Progenitor cell of endocrine pancreas (in vitro differentiated cells): ENCODE measurements around the gene BLACAT1. TPM values are rescaled to one million over a fixed set of nuclear protein-coding genes. Genes with fewer than 3 reads are reported as not detected.
"Not testable (repeated sequence)": the region's sequence is repeated elsewhere in the genome, so short reads cannot be mapped to it uniquely, and the experiment has no call there.

Source experiments
- DNase-seq: peaks from one replicate; pipeline ENCODE4 v3.0.0; 2021; ENCODE audit warnings: low spot score; ENCODE audit not compliant: unreplicated experiment
- H3K27ac Mint-ChIP-seq: 2 replicates; pipeline ENCODE4 v1.8.0; 2021; ENCODE audit warnings: mild to moderate bottlenecking, moderate library complexity, mixed read lengths
- H3K27me3 Mint-ChIP-seq: 2 replicates; pipeline ENCODE4 v1.8.0; 2021; ENCODE audit warnings: mixed read lengths
- H3K36me3 Mint-ChIP-seq: 2 replicates; pipeline ENCODE4 v1.8.0; 2022; ENCODE audit warnings: mixed read lengths; ENCODE audit not compliant: insufficient read depth
- H3K4me1 Mint-ChIP-seq: 2 replicates; pipeline ENCODE4 v1.8.0; 2021; ENCODE audit warnings: low read depth, mixed read lengths
- H3K4me3 Mint-ChIP-seq: 2 replicates; pipeline ENCODE4 v1.8.0; 2021; ENCODE audit warnings: low read depth, mild to moderate bottlenecking, moderate library complexity, mixed read lengths
- H3K9me3 Mint-ChIP-seq: 2 replicates; pipeline ENCODE4 v1.8.0; 2021; ENCODE audit warnings: low read depth, mixed read lengths
- CTCF ChIP-seq: fragments of 200-600 bp; sonication (generic); IDR thresholded peaks from one replicate; pipeline ENCODE4 v1.5.0; 2021; ENCODE audit warnings: antibody characterized with exemption, mild to moderate bottlenecking; ENCODE audit not compliant: unreplicated experiment
- total RNA-seq: library from RNA; stranded (reverse); gene quantifications from 2 replicates; pipeline ENCODE4 v1.2.1, GENCODE V29; 2021

The BLACAT1 gene
- total RNA-seq, 1 donor from 2014 or later: 6.3 TPM

- DNase-seq: no peak
- no peaks in the 10 kb centered on the region for H3K9me3 Mint-ChIP-seq
- peaks cover 56% of the 10 kb centered on the region for H3K27me3 Mint-ChIP-seq
Measured at GRCh38 chr1:205481629-205482151, 25.8 kb upstream of the BLACAT1 start.

GRCh38 chr1:205481218-205481617 is 25.4 kb upstream of the BLACAT1 start:
- Mint-ChIP-seq H3K27me3 (peaks cover 56% of the 10 kb centered on the region), H3K27ac (no peak overlapping the region), H3K4me1 (no peaks in the 10 kb centered on the region), H3K36me3 (no peaks in the 10 kb centered on the region), H3K9me3 (no peaks in the 10 kb centered on the region), H3K4me3 (no peak overlapping the region)
- DNase-seq: no peak
- no peak for TF ChIP-seq CTCF

More at GRCh38 chr1:205481629-205482151, 25.8 kb upstream of the BLACAT1 start:
- Mint-ChIP-seq H3K27ac (no peak overlapping the region), H3K36me3 (no peaks in the 10 kb centered on the region), H3K4me3 (no peak overlapping the region), H3K4me1 (no peaks in the 10 kb centered on the region)
- TF ChIP-seq CTCF: no peak

- DNase-seq: no peak
- no peaks in the 10 kb centered on the region for H3K4me1 Mint-ChIP-seq
- peaks cover 6% of the 10 kb centered on the region for H3K9me3 Mint-ChIP-seq
- no peaks in the 10 kb centered on the region for H3K36me3 Mint-ChIP-seq
- no peak for TF ChIP-seq CTCF
- no peak overlapping the region for H3K4me3 Mint-ChIP-seq
- no peak overlapping the region for H3K27ac Mint-ChIP-seq
- H3K27me3 Mint-ChIP-seq: peaks cover 53% of the 10 kb centered on the region
Measured at GRCh38 chr1:205480349-205480985, 24.6 kb upstream of the BLACAT1 start.

GRCh38 chr1:205478985-205479384 is 23.1 kb upstream of the BLACAT1 start:
- not testable (repeated sequence) for H3K4me3 Mint-ChIP-seq, H3K36me3 Mint-ChIP-seq, H3K27ac Mint-ChIP-seq, DNase-seq, H3K4me1 Mint-ChIP-seq
- Mint-ChIP-seq H3K9me3 (peaks cover 10% of the 10 kb centered on the region), H3K27me3 (peaks cover 55% of the 10 kb centered on the region)

- Mint-ChIP-seq H3K4me1 (peaks cover 1% of the 10 kb centered on the region), H3K27me3 (peaks cover 54% of the 10 kb centered on the region), H3K4me3 (no peak overlapping the region), H3K27ac (no peak overlapping the region), H3K36me3 (no peaks in the 10 kb centered on the region), H3K9me3 (peaks cover 10% of the 10 kb centered on the region)
- no peak for TF ChIP-seq CTCF
- no peak for DNase-seq
Measured at GRCh38 chr1:205477759-205478247, 22.0 kb upstream of the BLACAT1 start.
